Activated T-cell treated with anti-CD3 and anti-CD28 coated beads for 1 hour (primary cell): ENCODE measurements around the gene FRK.

Experiments used
- DNase-seq: peaks from one replicate; pipeline ENCODE4 v3.0.0-alpha.2; 2020; ENCODE audit warnings: low read depth

Gene FRK

DNA sequence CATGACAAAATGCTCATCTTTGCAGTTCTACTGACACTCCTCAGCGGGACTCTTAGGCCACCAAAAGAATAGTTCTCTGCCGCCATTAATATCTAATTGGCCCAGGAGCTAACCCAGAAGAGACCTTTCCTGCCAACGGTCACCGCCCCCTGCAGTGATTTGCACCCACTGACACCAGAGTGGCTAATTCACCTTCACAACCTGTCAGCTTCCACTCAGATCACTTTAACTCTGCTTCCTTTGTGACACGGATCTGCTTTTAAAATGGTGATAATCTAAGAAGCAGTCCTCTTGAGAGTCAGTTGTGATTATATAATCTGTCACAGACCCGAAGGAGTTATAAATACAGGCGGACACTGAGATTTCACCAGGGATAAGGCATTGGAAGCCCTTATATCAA lies 172.8 kb downstream of the FRK start:
- no peak for DNase-seq

DNA sequence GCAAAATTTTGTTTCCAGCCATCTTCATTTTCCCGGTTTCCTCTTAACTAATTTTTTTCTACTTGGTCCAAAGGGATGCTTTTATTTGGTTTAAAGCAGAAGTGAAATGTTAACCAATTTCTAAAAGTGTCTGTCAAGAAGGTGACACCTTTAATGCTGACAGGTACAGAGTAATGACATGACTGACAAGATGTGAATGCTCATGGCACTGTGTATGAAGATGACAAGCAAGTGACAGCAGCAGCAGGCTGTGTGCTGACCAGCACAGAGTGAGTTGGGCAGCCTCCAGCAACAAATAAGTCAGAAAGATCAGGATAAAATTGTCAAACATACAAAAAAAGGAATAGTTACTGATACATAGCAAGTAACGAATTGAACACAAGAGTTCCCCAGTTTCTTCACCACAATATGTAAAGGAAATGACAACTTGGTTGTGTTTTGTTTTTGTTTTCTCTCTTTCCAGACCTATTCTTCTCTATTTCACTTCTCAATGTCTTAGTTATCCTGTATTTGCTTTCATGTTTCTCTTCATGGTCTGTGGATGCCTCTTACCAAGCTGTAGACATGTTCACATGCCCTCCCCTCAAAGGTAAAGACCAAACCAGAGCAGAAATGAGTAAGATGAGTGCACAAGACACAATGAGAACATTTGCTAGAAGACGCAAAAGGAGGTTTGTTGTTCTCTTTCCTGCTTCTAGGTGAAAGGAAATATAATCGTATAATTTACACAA lies 174.9 kb downstream of the FRK start:
- DNase-seq, result no peak

DNA sequence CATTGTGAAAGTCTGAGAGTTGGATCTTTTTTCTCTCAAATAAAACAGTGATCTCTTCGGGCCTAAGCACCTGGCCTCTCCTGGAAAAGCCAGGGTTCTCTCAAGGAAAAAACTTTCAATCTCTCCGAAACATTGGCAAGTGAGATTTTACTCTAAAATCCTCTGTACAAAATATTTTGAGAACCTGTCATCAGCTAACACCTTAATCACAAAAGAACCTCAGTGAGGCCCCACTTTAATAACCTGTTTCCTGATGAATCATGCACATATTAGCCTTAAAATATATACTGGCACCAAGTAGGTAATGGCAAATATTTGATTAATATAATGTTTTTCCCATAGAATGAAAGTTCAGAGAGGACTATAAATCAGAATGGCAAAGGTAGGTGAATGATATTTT lies 177.9 kb downstream of the FRK start:
- no peak for DNase-seq

DNA sequence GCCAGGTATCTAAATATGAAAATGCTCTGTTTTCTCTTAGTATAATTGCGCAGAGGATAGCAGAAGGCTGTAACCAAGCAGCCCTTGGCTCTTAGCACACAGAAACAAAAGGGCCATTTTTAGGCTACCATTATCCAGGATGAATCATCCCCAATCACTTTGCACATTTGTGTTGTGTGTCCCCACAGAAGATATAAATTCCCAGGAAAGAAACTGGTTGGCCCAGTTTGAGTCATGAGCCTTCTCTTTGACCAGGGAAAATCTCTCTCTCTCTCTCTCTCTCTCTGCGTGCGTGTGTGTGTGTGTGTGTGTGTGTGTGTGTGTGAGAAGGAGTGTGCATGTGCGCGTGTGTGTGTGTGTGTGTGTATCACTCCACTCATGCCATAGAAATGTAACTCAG lies 178.5 kb downstream of the FRK start:
- no peak for DNase-seq
